Spleen (tissue), 7 donors: ENCODE results near the gene MALAT1.
A peak's percentile ranks its signal among the peaks of the same experiment; 100 is the strongest.

Source experiments
- POLR2A ChIP-seq, 3 donors: fragments of 450-650 bp; IDR thresholded peaks; one replicate each; pipeline ENCODE4 v1.5.1; 2017; ENCODE audit warnings: antibody characterized with exemption in 3 of 3, mild to moderate bottlenecking in 1 of 3
- POLR2AphosphoS5 ChIP-seq, 3 donors: sonication (generic); formaldehyde crosslinking; IDR thresholded peaks; one replicate each; pipeline ENCODE4 v1.5.1; 2017; ENCODE audit warnings: antibody characterized with exemption in 3 of 3
- TF ChIP-seq, protein P1 (sequence below), 11 experiments: fragments of 200-600 bp in 7 of 11; fragments of 450-650 bp in 4 of 11; sonication (generic) in 4 of 11; IDR thresholded peaks in 8 of 11; conservative IDR thresholded peaks in 3 of 11; 1 replicate in 7 of 11; 2 replicates in 4 of 11; pipeline versions ENCODE4 v1.4.0 to v1.8.0; 2016 to 2021; ENCODE audit warnings: antibody characterized with exemption in 11 of 11, inconsistent platforms in 4 of 11, mild to moderate bottlenecking in 1 of 11
- donor health status: DM: no; HTN: no; CAD: no; lungs with moderate emphysema.
- donor health status: DM: no; HTN: no; CAD: no.
- donor health status: DM: no; HTN: no; CAD: no.

DNA sequence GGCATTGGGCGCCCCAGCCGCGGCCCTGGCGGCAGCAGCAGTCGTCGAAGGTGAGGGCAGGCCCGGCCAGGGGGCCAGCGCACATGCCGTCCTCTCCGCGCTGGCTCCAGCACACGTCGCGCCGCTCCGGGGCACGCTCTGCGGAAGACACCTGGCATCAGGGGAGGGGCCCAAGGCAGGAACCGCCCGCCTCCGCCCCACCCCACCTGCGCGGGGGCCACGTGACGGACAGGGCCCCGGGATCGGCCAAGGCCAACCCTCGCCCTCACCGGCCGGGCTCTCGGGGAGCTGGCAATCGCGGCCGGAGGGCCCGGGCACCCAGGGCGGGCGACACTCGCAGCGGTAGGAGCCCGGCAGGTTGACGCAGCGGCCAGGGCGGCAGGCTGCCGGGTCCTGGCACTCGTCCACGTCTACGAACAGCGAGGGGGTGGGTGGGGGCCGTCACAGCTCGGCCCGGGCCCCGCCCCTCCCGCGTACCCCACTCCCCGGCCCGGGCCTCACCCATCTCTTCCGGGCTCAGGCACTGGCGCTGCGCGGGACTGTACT lies 41.0 kb downstream of the MALAT1 start:
- TF ChIP-seq, protein P1, sequence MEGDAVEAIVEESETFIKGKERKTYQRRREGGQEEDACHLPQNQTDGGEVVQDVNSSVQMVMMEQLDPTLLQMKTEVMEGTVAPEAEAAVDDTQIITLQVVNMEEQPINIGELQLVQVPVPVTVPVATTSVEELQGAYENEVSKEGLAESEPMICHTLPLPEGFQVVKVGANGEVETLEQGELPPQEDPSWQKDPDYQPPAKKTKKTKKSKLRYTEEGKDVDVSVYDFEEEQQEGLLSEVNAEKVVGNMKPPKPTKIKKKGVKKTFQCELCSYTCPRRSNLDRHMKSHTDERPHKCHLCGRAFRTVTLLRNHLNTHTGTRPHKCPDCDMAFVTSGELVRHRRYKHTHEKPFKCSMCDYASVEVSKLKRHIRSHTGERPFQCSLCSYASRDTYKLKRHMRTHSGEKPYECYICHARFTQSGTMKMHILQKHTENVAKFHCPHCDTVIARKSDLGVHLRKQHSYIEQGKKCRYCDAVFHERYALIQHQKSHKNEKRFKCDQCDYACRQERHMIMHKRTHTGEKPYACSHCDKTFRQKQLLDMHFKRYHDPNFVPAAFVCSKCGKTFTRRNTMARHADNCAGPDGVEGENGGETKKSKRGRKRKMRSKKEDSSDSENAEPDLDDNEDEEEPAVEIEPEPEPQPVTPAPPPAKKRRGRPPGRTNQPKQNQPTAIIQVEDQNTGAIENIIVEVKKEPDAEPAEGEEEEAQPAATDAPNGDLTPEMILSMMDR (IDR thresholded peaks at IDR 0.05 in 8 of 11, conservative IDR thresholded peaks at IDR 0.05 in 3 of 11): peak in 5 of 11 experiments; percentile 28 to 83 (median 64)
- TF ChIP-seq POLR2AphosphoS5 (IDR thresholded peaks at IDR 0.05): peak in 1 of 3 donors; percentile 65
- TF ChIP-seq POLR2A (IDR thresholded peaks at IDR 0.05): no peak
